ENCODE results near the gene OLFM2. TPM values are rescaled to one million over a fixed set of nuclear protein-coding genes. Genes with fewer than 3 reads are reported as not detected.

The OLFM2 gene
- total and polyA plus RNA-seq, 2 of the 4 experiments (the other 2 are of a cell fraction), result 2.7 to 5.1 TPM

GRCh38 chr19:9842834-9843625 lies 93.3 kb downstream of the OLFM2 start:
- DNase-seq, result no peak
- in situ Hi-C loops (cut with MboI; ENCODE audit: low sequenced_read_pairs) (no loop called here), dilution Hi-C loops (cut with HindIII; ENCODE audit: low sequenced_read_pairs, unreplicated experiment) (no loop called here), intact Hi-C loops (cut with micrococcal nuclease) (no loop called here)
- Histone ChIP-seq H2BK15ac (ENCODE audit: low read depth, low read length) (no peak overlapping the region), H2BK20ac (ENCODE audit: low read depth, low read length) (no peak overlapping the region), H2AK5ac (ENCODE audit: low read depth, low read length) (no peak overlapping the region), H3K4ac (ENCODE audit: low read depth, low read length) (no peak overlapping the region), H2BK120ac (ENCODE audit: low read depth, low read length) (no peak overlapping the region), H3K9ac (ENCODE audit: low read depth, low read length) (no peak overlapping the region), H3K27ac (ENCODE audit: insufficient read depth, low read length) (no peak overlapping the region), H2AK9ac (replicated peaks; ENCODE audit: low read depth, low read length, poor library complexity) (no peak overlapping the region), H4K20me1 (ENCODE audit: insufficient read depth, low read length) (peaks cover 20% of the 10 kb centered on the region), H3K9me1 (ENCODE audit: insufficient read depth, low read length) (peaks cover 9% of the 10 kb centered on the region; the same call in 1 of the 2 replicates), H2AFZ (replicated peaks; ENCODE audit: low read length, poor library complexity) (no peak overlapping the region), H3K23ac (ENCODE audit: low read depth, low read length) (no peak overlapping the region), H3K14ac (replicated peaks; ENCODE audit: low read depth, low read length) (no peak overlapping the region), H3K79me1 (ENCODE audit: low read depth in 1 of 2, low read length in 2 of 2) (peaks cover 20 to 78% of the 10 kb centered on the region in 2 experiments), H3K27me3 (ENCODE audit: control insufficient read depth, insufficient read depth, low read length) (no peaks in the 10 kb centered on the region), H3K4me2 (ENCODE audit: low read depth, low read length) (no peak overlapping the region), H3K4me3 (ENCODE audit: insufficient read depth, low read depth, low read length) (no peak overlapping the region), H4K8ac (ENCODE audit: low read depth in 2 of 2, low read length in 2 of 2) (no peak overlapping the region), H2BK5ac (ENCODE audit: low read depth, low read length, poor library complexity, severe bottlenecking) (no peak overlapping the region), H4K5ac (ENCODE audit: low read depth, low read length) (no peak overlapping the region), H3K4me1 (ENCODE audit: control insufficient read depth, insufficient read depth, low read length) (peaks cover 5% of the 10 kb centered on the region), H3K18ac (ENCODE audit: low read depth, low read length) (no peak overlapping the region), H3K9me3 (ENCODE audit: control insufficient read depth, insufficient read depth, low read length) (no peaks in the 10 kb centered on the region), H3K56ac (ENCODE audit: extremely low read depth, insufficient read depth, low read length) (no peak overlapping the region), H3K36me3 (ENCODE audit: control insufficient read depth, insufficient read depth, low read length) (peaks cover 53% of the 10 kb centered on the region), H4K91ac (ENCODE audit: insufficient read depth, low read depth, low read length) (no peak overlapping the region)
- ChIA-PET CTCF (no interaction called here), POLR2A (ENCODE audit: unreplicated experiment) (no interaction called here)
- no TSS peak for BruUV-seq (replicated peaks)
- no peak for ATAC-seq (ENCODE audit: low read depth)
- TF ChIP-seq RFX5 (IDR thresholded peaks at IDR 0.05; ENCODE audit: low read depth, low read length), result no peak
- TF ChIP-seq RCOR1 (IDR thresholded peaks at IDR 0.05; ENCODE audit: insufficient replicate concordance, low read length), result no peak
- TF ChIP-seq SMC3 (IDR thresholded peaks at IDR 0.05; ENCODE audit: low read depth, low read length), result no peak
- TF ChIP-seq MAZ (IDR thresholded peaks at IDR 0.05; ENCODE audit: borderline replicate concordance, low read depth, low read length), result no peak
- TF ChIP-seq MAFK (IDR thresholded peaks at IDR 0.05; ENCODE audit: low read depth, low read length), result no peak
- TF ChIP-seq CEBPB (IDR thresholded peaks at IDR 0.05; ENCODE audit: low read depth, low read length), result no peak
- no peak for TF ChIP-seq USF2 (IDR thresholded peaks at IDR 0.05; ENCODE audit: low read depth, low read length)
- TF ChIP-seq FOS (IDR thresholded peaks at IDR 0.05; ENCODE audit: low read depth, low read length), result no peak
- no peak for TF ChIP-seq NFE2L2 (IDR thresholded peaks at IDR 0.05; ENCODE audit: low read depth, low read length)
- no peak for TF ChIP-seq CTCF (conservative IDR thresholded peaks at IDR 0.05; ENCODE audit: low read depth, low read length)
- TF ChIP-seq CHD1 (IDR thresholded peaks at IDR 0.05; ENCODE audit: low read depth, low read length), result no peak
- TF ChIP-seq ELK1 (IDR thresholded peaks at IDR 0.05; ENCODE audit: borderline replicate concordance, low read depth, low read length), result no peak
- no peak for TF ChIP-seq BHLHE40 (IDR thresholded peaks at IDR 0.05; ENCODE audit: low read depth, low read length)
- no peak for TF ChIP-seq POLR2A (IDR thresholded peaks at IDR 0.05; ENCODE audit: low read depth, low read length)
- WGBS, 2 experiments (ENCODE audit: extremely low coverage in 2 of 2, insufficient read length in 1 of 2), result 80% methylated on average over 3 of the region's 9 CpGs; no CpG with 5 or more reads in 1 of the 2 experiments
